Thoracic aorta (tissue), 2 donors: ENCODE measurements around the gene MAP3K5. TPM values are rescaled to one million over a fixed set of nuclear protein-coding genes. Genes with fewer than 3 reads are reported as not detected.

Source experiments
- ATAC-seq: fragments of 150-250 bp; one replicate; pipeline ENCODE4 v1.8.0; 2017; ENCODE audit warnings: low read depth; ENCODE audit not compliant: insufficient number of reproducible peaks, low FRiP score
- DNase-seq: peaks from one replicate; pipeline ENCODE4 v3.0.0-alpha.2; 2020; ENCODE audit warnings: low spot score
- H3K27ac ChIP-seq, 2 donors: fragments of 200-600 bp; sonication (generic); 1 replicate in 1 of 2; 2 replicates in 1 of 2; pipeline ENCODE4 v1.5.1; 2016; ENCODE audit warnings: mild to moderate bottlenecking in 2 of 2, moderate library complexity in 2 of 2
- H3K27me3 ChIP-seq: fragments of 200-600 bp; sonication (generic); replicated peaks from 2 replicates; pipeline ENCODE4 v1.6.0; 2016; ENCODE audit warnings: mild to moderate bottlenecking; ENCODE audit not compliant: insufficient read depth
- H3K36me3 ChIP-seq: fragments of 200-600 bp; sonication (generic); one replicate; pipeline ENCODE4 v1.5.1; 2016
- H3K4me1 ChIP-seq, 2 donors: fragments of 200-600 bp; sonication (generic); 1 replicate in 1 of 2; 2 replicates in 1 of 2; pipeline versions ENCODE4 v1.5.1 to v1.6.0; 2016; ENCODE audit warnings: low read depth in 2 of 2, mild to moderate bottlenecking in 1 of 2; ENCODE audit not compliant: control insufficient read depth in 1 of 2
- H3K4me3 ChIP-seq: fragments of 200-600 bp; sonication (generic); 2 replicates; pipeline ENCODE4 v1.5.1; 2016; ENCODE audit warnings: mild to moderate bottlenecking
- H3K9me3 ChIP-seq: fragments of 200-600 bp; sonication (generic); 2 replicates; pipeline ENCODE4 v1.5.1; 2016
- CTCF ChIP-seq: fragments of 200-600 bp; sonication (generic); IDR thresholded peaks from one replicate; pipeline ENCODE4 v1.5.1; 2019; ENCODE audit warnings: antibody characterized with exemption
- total RNA-seq, 2 donors: library from RNA; depleted of rRNA; stranded (reverse); fragments of >200 nt; gene quantifications; one replicate each; pipeline versions ENCODE4 v1.1.0 to v1.2.3, GENCODE V29; 2016

Gene MAP3K5
- total RNA-seq, 2 donors from 2014 or later = 73.6 to 101 TPM

- H3K9me3 ChIP-seq = no peaks in the 10 kb centered on the region
- no peaks in the 10 kb centered on the region for H3K27me3 ChIP-seq
- no peak for TF ChIP-seq CTCF
- ATAC-seq = no peak
- H3K27ac ChIP-seq = peak overlapping the region; percentile 97 to 98
- H3K4me1 ChIP-seq = peaks cover 56 to 76% of the 10 kb centered on the region in 2 donors
- DNase-seq = no peak
- H3K4me3 ChIP-seq = peak overlapping the region; percentile 87
- no peaks in the 10 kb centered on the region for H3K36me3 ChIP-seq
These were observed 5.6 kb downstream of the MAP3K5 start for GRCh38 chr6:136786658-136787057.

DNA sequence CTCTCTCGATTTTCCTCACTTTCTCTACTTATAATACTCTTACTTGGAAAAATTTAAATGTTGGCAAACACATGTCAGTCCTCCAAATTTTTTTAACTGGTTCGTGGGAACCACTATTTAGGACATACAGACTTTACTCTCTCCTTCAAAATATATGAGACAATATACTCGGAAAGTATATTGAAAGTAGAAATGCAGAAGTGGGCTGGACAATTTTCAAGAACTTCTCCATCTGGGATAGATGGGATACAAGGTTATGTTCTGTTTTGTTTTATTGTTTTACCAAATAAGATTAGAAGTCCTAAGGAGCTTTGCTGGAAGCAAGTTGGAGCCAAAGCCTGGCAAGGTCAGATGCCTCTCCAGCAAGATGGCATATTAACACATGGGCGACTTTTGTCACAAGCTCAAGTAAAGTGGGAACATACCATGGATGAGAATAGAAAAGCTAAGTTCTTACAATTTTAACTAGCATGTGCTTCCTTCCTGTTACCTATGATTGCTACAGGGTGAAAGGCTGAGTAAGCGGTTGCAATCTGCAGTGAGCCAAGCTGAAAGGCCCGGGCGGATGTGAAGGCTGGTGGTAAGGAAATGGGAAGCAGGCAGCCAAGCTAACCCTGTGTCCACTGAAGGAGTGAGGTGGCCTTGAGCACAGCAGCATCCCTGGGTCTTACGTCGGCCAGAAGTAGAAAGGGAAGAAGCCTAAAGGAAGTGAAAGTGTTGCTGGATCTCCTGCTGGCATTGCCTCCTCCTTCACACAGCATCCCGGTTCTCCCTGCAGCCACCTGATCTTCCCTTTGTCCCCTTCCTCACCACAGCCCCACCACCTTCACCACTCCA is 7.1 kb downstream of the MAP3K5 start:
- no peaks in the 10 kb centered on the region for H3K9me3 ChIP-seq
- H3K27me3 ChIP-seq = no peaks in the 10 kb centered on the region
- no peak for DNase-seq
- TF ChIP-seq CTCF = no peak
- ATAC-seq = peak; percentile 22
- H3K4me3 ChIP-seq = peak overlapping the region; percentile 56
- no peaks in the 10 kb centered on the region for H3K36me3 ChIP-seq
- H3K4me1 ChIP-seq = peaks cover 70 to 89% of the 10 kb centered on the region in 2 donors
- peak overlapping the region; percentile 31 to 97 for H3K27ac ChIP-seq

DNA sequence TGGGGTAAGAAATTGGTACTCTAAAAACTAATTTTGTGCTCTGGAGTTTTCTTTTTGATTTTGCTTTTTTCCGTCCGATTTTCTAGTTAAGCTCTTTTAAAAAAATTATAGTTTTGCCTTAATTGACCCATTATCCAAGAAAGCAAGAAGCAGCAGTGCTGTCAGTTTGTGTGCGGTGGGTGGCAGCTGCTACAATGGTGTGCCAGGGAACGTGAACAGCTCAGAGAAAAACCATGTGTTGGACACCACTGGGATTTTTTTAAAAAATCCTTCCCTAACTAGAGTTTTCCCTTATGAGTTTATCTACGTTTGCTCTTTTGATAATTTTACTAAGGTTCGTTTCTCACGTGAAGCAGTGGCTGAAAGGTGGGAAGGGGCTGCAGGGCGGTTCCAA is 8.0 kb downstream of the MAP3K5 start:
- peak overlapping the region; percentile 4 to 97 for H3K27ac ChIP-seq
- TF ChIP-seq CTCF = no peak
- H3K4me1 ChIP-seq = peaks cover 72 to 96% of the 10 kb centered on the region in 2 donors
- H3K27me3 ChIP-seq = no peaks in the 10 kb centered on the region
- H3K36me3 ChIP-seq = no peaks in the 10 kb centered on the region
- DNase-seq (no peak), ATAC-seq (no peak)
- H3K4me3 ChIP-seq = peak overlapping the region; percentile 56
- H3K9me3 ChIP-seq = no peaks in the 10 kb centered on the region

- DNase-seq (no peak), ATAC-seq (no peak)
- Histone ChIP-seq H3K9me3 (no peaks in the 10 kb centered on the region), H3K27ac (peak overlapping the region in 1 of 2 donors; percentile 97), H3K4me1 (peaks cover 68 to 93% of the 10 kb centered on the region in 2 donors), H3K36me3 (no peaks in the 10 kb centered on the region), H3K4me3 (peak overlapping the region; percentile 56), H3K27me3 (no peaks in the 10 kb centered on the region)
- TF ChIP-seq CTCF = no peak
These were observed 8.6 kb downstream of the MAP3K5 start for GRCh38 chr6:136783495-136784270.

DNA sequence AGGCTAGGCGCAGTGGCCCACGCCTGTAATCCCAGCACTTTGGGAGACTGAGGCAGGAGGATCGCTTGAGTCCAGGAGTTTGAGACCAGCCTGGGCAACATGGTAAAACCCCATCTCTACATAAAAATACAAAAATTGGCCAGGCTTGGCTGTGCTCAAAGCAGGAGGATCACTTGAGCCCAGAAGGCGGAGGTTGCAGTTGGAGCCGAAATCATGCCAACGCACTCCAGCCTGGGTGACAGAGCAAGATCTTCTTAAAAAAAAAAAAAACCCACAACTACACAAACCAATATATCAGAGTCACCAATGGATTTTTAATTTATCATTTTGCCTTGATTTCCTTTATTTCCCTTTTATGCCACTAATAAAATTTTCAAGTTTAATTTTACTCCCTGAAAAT is 9.3 kb downstream of the MAP3K5 start:
- Histone ChIP-seq H3K4me1 (peaks cover 68 to 94% of the 10 kb centered on the region in 2 donors), H3K27me3 (no peaks in the 10 kb centered on the region), H3K4me3 (no peak overlapping the region), H3K36me3 (no peaks in the 10 kb centered on the region), H3K9me3 (no peaks in the 10 kb centered on the region), H3K27ac (peak overlapping the region in 1 of 2 donors; percentile 97)
- TF ChIP-seq CTCF = no peak
- DNase-seq = no peak
- ATAC-seq = no peak
